ENCODE data around the gene CR1. TPM values are rescaled to one million over a fixed set of nuclear protein-coding genes. Genes with fewer than 3 reads are reported as not detected.

Gene CR1
- total RNA-seq, 1 experiment from 2014 or later: not detected

- ATAC-seq (peak; percentile 34; the same call in 1 of the 2 replicates), DNase-seq (ENCODE audit: low read depth, low spot score) (no peak)
- BruUV-seq (replicated peaks): no TSS peak
- TF ChIP-seq CTCF (IDR thresholded peaks at IDR 0.05): no peak
- H3K27me3 ChIP-seq (ENCODE audit: control insufficient read depth, insufficient read depth, low read length): peaks cover 8% of the 10 kb centered on the region
- ChIA-PET CTCF (interaction anchor here (1.0 to 1.8 kb wide), 2 partner anchors 41 to 120 kb away, joined by 5 to 6 read pairs; no protein-coding TSS in a partner anchor), POLR2A (no interaction called here)
- H3K4me3 ChIP-seq (ENCODE audit: low read depth in 2 of 2, low read length in 2 of 2): no peak overlapping the region
- H3K4me1 ChIP-seq (ENCODE audit: control insufficient read depth, insufficient read depth, low read length): no peaks in the 10 kb centered on the region
- intact Hi-C loops (cut with micrococcal nuclease; ENCODE audit: unreplicated experiment): no loop called here
- H3K27ac ChIP-seq (ENCODE audit: low read length): no peak overlapping the region
- H3K36me3 ChIP-seq (ENCODE audit: control insufficient read depth, insufficient read depth, low read length): no peaks in the 10 kb centered on the region
- in situ Hi-C loops (cut with HindIII; ENCODE audit: low pct_unique_long_range_greater_than_20kb, low sequenced_read_pairs): no loop called here
- H3K9me3 ChIP-seq (ENCODE audit: control insufficient read depth, insufficient read depth, low read depth, low read length): no peaks in the 10 kb centered on the region
Measured at GRCh38 chr1:207578796-207579435, 83.0 kb downstream of the CR1 start.

GRCh38 chr1:207579436-207579799 lies 83.5 kb downstream of the CR1 start:
- ChIA-PET CTCF (interaction anchor here (1.0 to 1.8 kb wide), 2 partner anchors 41 to 119 kb away, joined by 5 to 6 read pairs; no protein-coding TSS in a partner anchor), POLR2A (no interaction called here)
- Histone ChIP-seq H3K4me1 (ENCODE audit: control insufficient read depth, insufficient read depth, low read length) (no peaks in the 10 kb centered on the region), H3K9me3 (ENCODE audit: control insufficient read depth, insufficient read depth, low read depth, low read length) (no peaks in the 10 kb centered on the region), H3K27me3 (ENCODE audit: control insufficient read depth, insufficient read depth, low read length) (peaks cover 9% of the 10 kb centered on the region), H3K36me3 (ENCODE audit: control insufficient read depth, insufficient read depth, low read length) (no peaks in the 10 kb centered on the region), H3K4me3 (ENCODE audit: low read depth in 2 of 2, low read length in 2 of 2) (no peak overlapping the region), H3K27ac (ENCODE audit: low read length) (no peak overlapping the region)
- intact Hi-C loops (cut with micrococcal nuclease; ENCODE audit: unreplicated experiment) (no loop called here), in situ Hi-C loops (cut with HindIII; ENCODE audit: low pct_unique_long_range_greater_than_20kb, low sequenced_read_pairs) (no loop called here)
- ATAC-seq (peak; percentile 93), DNase-seq (ENCODE audit: low read depth, low spot score) (peak; percentile 43)
- TF ChIP-seq CTCF (IDR thresholded peaks at IDR 0.05): peak; percentile 76
- TF ChIP-seq SIN3A (IDR thresholded peaks at IDR 0.05; ENCODE audit: borderline replicate concordance, insufficient read depth, low read depth, low read length): no peak
- TF ChIP-seq REST (IDR thresholded peaks at IDR 0.05; ENCODE audit: insufficient read depth in 1 of 2, low read depth in 2 of 2, low read length in 1 of 2): no peak
- BruUV-seq (replicated peaks): no TSS peak
